NOMO-1 treated with DMSO at 0.1 percent for 48 hours (cell line): ENCODE results near the gene TMEM91.
"Not testable (repeated sequence)": the region's sequence is repeated elsewhere in the genome, so short reads cannot be mapped to it uniquely, and the experiment has no call there.

Experiments used
- DNase-seq: peaks from one replicate; lab custom pipeline; 2025; ENCODE audit not compliant: unreplicated experiment; lab: John Stamatoyannopoulos, UW

Gene TMEM91

DNA sequence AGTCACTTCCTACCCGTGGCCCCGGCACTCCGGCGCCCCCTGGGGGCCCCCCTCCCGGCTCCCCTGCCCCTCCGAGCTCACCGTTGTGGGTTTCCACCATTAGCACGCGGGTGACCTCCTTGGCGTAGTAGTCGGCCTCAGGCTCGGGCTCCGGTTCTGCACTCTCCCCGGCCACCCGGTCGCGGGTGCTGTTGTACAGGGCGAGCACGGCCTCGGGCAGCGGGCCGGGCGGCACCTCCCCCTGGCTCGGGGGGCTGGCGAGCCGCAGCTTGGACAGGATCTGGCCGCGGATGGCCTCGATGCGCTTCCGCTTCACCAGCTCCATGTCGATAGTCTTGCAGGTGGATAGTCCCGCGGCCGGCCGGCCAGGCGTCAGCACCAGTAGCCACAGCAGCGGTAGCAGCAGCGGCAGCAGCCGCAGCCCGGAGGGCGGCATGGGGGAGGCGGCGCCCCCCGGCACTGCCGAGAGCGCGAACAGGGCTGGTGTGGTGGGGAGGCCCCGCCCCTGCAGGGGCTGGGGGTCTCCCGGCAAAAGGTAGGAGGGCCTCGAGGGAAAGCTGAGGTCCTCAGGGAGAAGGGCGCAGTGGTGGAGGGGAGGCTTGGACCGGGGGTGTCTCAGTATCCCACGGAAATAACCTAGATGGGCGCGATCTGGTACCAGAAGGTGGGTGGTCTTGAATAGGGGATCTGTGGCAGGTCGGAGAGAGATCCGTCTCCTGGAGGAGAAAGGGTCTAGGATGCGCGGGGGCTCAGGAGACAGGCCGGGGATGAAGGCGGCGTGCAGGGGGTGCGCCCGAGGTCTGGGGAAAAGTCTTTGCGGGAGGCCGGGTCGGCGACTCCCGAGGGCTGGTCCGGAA, 23.5 kb upstream of the TMEM91 start:
- DNase-seq, result peak; percentile 61

DNA sequence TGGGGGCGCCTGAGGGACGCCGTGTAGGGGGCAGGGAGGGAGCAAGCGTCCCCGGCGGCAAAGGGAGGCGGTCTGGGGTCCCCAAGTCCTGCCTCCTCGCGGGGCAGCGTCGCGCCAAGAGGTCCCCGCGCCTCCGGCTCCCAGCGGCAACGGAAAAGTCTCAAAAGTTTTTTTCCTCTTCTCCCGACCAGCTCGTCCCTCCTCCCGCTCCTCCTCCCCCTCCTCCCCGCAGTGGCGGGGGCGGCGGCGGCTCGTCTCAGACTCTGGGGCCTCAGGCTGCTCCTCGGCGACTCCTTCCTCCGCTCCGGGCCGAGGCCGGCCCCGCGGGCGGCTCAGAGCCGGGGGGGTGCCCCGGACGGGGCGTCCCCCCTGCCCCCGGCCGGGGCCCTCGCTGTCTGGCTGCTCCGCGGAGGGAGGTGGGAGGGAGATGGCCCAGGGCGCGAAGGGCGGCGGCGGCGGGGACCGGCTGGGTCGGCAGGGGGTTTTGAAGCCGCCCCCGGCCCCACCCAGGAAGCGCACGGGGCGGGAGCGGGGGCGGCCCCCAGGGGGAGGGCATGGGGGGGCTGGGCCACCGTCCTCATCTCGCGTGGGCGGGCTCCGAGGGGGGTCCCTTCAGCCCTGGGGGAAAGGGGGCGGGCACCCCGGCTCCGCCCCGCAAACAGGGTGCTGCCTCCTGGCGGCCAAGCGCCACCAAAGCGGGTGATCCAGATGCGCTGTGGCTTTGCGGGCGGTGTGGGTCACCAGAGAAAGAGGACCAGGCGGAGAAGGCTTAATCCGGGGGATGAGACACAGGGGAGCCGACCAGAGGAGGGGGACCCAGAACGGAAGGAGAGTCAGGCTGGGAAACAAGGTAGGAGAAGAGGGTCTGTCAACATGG, 22.6 kb upstream of the TMEM91 start, which contains the start of gene TGFB1:
Gene TGFB1 (minus strand): TSS at position 457 of the 877 bp plus-strand sequence. CDS start 878 bp downstream, outside the sequence.
- DNase-seq, result peak; percentile 75

DNA sequence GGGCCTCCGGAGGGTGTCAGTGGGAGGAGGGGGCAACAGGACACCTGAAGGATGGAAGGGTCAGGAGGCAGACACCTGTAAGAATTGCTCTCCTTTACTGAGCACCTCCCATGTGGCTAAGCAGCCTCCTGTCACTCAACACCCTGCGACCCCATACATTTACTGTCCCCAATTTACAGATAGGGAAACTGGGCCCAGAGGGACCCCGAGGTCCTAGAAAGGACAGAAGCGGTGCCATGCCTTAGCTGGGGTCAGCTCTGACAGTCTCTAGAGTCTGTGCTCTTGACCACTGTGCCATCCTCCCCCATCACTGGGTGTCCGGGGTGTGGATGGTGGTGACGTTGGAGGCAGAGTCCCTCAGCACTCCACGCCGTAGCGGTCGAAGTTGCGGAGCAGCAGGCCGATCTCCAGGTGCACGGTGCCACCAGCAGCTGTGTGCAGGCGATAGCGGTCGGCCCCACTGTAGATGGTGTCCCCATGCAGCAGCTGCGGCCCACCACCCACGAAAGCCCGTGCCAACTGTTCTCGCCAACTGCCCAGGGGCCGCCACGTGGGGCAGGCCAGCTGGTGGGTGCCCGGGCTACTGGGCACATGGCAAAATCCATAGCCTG, 21.9 kb upstream of the TMEM91 start:
- no peak for DNase-seq

DNA sequence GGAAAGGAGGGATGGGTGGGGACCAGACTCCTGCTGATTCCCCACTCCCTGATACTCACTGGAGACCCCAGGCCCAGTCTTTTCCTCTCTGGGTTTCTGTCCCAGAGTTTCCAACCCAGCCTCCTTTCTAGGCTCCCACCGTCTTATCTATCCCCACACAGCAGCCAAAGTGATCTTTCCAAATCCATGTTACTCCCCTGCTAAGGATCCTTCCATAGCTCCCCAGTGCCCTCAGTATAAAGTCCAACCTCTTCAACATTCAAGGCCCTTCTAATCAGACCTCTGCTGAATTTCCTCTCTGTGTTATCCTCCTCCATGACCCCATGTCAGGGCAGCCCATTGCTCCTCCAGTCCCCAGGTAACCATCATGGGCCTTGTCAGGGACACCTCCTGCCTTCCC, 21.3 kb upstream of the TMEM91 start:
- DNase-seq, result no peak

DNA sequence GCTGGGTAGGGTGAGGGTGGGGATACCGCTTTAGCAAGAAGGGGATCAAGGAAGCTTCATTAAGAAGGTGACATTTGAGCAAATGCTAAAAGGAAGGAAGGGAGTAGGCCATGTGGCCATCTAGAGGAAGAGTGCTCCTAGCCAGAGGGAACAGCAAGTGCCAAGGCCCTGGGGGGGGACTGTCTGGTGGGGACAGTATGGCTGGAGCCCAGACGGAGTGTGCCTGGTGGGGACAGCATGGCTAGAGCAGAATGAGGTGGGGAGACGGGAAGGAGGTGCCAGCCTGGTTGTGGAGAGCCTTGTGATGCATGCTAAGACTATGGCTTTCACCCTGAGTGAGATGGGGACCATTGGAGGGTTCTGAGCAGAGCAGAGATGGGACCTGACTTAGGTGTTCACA, 20.5 kb upstream of the TMEM91 start:
- DNase-seq, result no peak

DNA sequence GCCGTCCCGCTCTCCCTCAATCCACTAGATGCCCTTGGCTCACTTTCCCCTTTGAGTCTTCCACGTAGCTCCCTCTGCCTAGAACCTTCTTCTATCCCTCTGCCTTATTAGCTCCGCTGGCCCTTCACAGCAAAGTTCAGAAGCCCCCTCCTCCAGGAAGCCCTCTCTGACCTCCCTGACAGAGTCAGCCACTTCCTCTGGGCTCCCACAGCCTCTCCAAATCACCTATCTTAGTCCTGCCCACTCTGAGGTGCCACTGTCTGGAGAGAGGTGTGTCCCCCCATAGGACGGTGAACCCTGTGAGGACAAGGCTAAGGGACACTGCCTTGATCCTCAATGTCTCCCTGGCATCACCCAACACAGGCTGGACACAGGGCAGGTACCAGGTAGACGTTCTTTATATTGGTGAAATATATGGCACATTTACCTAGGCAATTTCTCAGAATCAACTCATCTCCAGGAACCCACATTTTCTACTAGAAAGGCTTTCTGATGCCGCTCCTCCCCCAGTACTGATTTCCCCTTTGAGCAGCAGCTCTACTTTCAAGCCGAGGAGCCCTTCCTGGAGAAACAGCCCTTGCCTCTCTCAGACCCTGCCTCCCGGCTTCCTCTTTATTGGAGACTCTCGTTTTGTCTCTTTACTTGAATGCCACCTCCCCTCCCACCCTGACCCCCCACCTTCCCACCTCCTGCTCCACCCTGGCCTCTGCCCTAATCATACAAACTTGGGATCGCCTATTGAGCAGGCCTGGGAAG, 19.2 kb upstream of the TMEM91 start:
- no peak for DNase-seq

DNA sequence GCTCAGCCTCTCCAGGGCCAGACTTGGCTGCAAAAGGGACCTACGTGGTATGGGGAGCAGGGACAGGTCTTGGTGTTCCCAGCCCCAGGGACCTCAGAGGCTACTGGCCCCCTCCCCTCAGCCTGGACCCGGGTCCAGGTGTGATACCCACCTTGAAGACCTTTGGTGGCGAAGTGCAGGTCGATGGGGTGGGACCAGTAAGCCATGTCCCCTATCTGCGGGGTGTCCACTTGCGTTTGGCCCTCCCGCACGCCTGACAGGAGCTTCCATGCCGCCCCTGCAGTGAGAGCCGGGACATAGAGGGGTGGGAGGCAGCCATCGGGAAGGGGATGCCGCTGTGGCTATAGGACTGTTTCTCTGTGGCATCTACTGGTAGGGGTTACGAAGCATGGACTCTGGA, 18.6 kb upstream of the TMEM91 start:
- no peak for DNase-seq

DNA sequence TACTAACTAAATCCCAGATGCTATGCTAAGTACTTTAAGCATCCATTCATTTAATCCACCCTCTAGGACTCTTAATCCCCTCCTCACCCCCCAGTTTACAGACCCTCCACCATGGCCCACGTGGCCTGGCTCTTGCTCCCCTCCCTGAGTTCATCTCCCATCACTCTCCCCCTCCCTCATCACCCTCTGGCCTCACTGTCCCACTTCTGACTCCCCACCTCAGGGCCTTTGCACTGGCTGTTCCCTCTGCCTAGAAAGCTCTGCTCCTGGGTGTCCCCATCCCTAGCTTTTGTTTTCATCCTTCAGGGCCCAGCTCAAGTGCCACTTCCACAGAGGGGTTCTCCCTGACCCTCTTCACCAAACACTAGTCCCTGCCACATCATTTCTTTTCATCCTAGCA, 16.6 kb upstream of the TMEM91 start:
- DNase-seq, result no peak

DNA sequence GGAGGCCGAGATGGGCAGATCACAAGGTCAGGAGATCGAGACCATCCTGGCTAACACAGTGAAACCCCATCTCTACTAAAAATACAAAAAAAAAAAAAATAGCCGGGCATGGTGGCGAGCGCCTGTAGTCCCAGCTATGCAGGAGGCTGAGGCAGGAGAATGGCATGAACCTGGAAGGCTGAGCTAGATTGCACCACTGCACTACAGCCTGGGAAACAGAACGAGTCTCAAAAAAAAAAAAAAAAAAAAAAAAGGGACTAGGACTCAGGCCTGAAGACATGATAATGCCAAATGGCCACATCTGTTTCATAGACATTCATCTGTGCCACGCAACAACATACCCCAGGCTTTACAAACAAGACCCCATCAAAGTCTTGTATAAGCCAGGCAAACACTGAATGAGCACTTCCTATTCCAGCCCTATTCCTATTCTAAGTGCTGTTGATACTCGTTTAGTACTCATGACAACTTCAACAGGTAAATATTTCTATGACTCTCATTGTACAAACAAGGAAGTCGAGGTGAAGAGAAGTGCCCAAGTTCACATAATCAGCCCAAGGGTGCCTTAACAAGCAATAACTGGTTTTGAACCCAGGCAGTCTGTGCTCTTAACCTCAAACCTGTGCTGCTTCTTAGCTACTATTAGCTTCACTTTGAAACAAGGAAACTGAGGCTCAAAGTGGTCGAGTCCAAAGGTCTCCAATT, 14.0 kb upstream of the TMEM91 start:
- no peak for DNase-seq

DNA sequence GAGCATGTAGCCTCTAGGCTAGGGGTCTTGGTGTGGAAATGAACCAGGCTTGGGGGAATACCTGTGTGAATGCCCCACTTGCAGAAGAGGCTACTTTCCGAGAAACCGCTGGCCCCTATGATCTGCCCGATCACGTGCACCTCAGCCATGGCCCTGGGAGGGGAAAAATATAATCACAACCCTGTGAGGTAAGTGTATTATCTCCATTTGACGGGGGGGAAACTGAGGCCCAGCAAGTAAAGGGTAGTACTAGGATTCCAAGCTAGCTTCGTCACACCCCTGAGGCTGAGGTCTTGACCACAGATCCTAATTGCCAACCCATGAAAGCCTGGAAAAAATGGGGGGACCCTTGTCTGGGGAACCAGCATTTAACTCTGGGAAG, 13.0 kb upstream of the TMEM91 start:
- no peak for DNase-seq

DNA sequence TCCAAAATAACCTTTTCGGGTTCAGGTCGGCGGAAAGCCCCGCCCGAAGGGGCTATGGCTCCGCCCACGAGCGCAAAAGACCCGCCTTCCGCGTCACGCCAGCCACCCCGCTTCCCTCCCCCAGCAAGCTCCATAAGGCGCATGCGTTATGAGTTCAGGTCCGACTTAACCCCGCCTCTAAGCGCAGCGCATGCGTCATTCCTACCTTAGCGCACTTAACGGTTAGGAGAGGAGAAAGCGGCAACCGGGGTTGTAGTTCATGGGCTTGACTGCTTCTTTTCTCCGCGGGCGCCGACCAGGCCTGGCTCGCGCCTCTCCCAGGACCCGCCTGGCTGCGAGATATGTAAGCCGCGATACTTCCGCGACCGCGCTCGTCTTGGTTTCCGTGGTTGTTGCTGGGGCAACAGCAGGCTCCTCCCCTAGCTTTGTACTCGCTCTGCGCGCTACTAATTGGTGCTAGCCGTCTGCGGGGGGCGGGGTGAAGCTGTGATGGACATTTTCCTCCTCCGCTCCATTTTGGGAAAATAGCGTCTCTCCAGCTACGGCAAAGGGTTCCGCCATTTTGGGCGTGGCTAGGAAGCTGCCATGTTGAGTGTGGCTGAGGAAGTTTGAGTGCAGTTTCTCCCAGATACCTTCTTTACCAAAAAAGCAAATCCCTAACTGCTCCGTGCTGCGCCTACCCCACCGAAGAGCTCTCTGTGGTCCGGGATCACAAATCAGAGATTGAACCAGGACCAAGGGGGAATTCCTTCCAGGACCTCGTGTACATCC, 12.4 kb upstream of the TMEM91 start, which contains the start of gene B9D2:
Gene B9D2 (minus strand): TSS at position 397 of the 771 bp plus-strand sequence. CDS start 630 bp downstream, outside the sequence.
- peak; percentile 98 for DNase-seq

DNA sequence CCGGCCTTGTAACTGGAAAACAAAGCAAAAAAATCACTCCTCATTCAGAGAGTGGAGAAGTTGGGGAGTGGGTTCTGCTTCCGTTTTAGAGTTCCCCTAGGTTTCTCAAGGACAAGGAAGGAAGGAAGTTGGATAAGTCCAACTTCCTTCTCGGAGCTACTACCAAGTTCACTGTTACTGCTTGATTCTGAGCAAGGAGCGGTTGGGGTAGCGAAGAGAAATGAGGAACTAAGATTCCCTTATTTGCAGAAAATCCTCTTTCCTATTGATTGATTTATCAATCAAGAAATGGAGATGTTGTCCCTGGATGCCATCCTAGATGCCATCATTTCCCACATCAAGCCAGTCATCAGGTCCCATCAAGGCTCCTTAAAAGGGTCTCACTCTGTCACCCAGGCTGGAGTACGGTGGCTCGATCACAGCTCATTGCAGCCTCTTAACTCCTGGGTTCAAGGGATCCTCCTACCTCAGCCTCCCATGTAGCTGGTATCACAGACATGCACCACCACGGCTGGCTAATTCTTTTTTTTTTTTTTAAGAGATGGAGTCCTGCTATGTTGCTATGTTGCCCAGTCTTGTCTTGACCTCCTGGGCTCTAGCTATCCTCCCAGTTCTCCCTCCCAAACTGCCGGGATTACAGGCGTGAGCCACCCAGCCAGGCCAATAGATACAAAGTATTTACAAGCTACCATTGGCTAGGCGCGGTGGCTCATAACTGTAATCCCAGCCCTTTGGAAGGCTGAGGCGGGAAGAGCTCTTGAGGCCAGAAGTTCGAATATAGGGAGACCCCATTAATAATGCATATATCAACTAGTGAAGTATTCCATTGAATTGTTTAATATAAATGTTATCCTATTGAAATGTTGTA, 11.6 kb upstream of the TMEM91 start:
- peak; percentile 71 for DNase-seq

DNA sequence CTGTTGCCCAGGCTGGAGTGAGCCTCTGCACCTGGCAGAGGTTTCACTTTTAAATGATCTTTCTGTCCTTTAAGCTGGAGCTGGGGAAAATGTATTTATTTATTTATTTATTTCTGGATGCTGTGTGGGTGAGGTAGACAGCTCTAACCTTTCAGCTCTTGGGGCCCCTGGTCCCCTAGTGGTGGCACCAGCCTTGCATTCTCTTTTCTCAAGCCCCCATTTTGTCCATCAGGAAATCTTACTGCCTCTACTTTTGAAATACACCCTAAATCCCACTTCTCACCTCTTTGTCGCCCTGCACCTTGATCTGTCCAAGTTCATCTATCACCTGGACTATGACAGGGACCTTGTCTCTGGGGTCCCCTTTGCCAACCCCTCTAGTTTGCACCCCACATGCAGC, 10.2 kb upstream of the TMEM91 start:
- no peak for DNase-seq

DNA sequence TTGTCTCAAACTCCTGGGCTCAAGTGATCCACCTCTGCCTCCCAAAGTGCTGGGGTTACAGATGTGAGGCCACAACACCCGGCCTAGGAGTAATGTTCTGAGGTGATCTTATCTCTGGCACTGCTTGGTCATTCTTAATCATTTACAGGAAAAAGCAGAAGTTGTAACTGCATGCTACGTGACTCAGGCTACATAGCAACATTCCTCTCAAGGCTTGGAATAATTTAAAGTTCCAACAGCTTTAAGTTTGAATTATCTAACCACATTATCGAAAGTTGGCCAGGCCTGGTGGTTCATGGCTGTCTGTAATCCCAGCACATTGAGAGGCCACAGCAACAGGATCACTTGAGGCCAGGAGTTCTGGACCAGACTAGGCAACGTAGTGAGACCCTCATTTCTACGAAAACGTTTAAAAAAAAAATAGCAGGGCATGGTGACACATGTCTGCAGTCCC, 8.5 kb upstream of the TMEM91 start:
- peak; percentile 74 for DNase-seq

DNA sequence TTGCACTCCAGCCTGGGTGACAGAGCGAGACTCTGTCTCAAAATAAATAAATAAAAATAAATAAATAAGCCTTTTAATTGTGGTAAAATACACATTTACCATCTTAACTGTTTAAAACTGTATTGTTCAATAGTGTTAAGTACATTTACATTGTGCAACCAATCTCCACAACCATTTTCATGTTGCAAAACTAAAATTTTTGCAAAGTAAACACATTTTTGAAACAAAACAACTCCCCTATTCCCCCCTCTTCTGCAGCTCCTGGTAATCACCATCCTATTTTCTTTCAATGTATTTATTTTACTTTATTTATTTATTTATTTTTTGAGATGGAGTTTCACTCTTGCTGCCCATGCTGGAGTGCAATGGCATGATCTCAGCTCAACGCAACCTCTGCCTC, 6.6 kb upstream of the TMEM91 start:
- no peak for DNase-seq

DNA sequence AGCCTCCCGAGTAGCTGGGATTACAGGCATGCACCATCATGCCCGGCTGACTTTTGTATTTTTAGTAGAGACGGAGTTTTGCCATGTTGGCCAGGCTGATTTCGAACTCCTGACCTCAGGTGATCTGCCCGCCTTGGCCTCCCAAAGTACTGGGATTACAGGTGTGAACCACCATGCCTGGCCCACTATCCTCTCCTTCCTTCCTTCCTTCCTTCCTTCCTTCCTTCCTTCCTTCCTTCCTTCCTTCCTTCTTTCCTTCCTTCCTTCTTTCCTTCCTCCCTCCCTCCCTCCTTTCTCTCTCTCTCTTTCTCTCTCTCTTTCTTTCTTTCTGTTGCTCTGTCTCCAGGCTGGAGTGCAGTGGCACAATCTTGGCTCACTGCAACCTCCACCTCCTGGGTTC, 5.2 kb upstream of the TMEM91 start:
- DNase-seq, result not testable (repeated sequence)

DNA sequence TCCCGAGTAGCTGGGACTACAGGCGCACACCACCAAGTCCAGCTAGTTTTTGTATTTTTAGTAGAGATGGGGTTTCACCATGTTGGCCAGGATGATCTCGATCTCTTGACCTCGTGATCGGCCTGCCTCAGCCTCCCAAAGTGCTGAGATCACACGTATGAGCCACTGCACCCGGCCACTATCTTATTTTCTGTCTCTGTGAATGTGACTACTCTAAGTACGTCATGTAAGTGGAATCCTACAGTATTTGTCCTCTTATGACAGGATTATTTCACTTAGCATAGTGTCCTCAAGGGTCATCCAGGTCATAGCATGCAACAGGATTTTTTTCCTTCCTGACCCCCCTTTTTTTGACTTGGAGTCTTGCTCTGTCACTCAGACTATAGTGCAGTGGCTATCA, 4.8 kb upstream of the TMEM91 start:
- no peak for DNase-seq

DNA sequence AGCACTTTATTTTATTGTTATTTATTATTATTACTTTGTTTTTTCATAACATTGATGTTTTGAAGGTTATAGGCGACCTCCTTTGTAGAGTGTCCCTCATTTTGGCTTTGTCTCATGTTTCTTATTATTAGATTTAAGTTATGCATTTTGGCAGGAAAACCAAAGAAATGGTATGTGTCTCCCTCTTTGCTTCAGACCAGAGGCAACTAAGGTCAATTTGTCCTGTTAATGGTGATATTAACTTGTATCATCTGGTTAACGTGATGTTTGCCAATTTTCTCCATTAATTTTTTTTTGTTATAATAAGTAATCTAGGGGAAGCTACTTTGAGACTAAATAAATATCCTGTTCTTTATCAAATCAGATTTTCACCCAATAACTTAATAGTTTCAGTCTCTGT, 3.8 kb upstream of the TMEM91 start:
- no peak for DNase-seq
